Thyroid gland (tissue), 4 donors: ENCODE measurements around the gene HHLA2.
"Not testable (repeated sequence)": the region's sequence is repeated elsewhere in the genome, so short reads cannot be mapped to it uniquely, and the experiment has no call there.

Experiments
- POLR2A ChIP-seq, 2 donors: fragments of 450-650 bp; IDR thresholded peaks; one replicate each; pipeline ENCODE4 v1.6.1; 2017; ENCODE audit warnings: antibody characterized with exemption in 2 of 2, mild to moderate bottlenecking in 2 of 2, moderate library complexity in 1 of 2
- TF ChIP-seq, protein P1 (sequence below), 6 experiments: fragments of 200-600 bp in 3 of 6; fragments of 450-650 bp in 3 of 6; sonication (generic) in 3 of 6; IDR thresholded peaks; one replicate each; pipeline ENCODE4 v1.5.1; 2016 to 2019; ENCODE audit warnings: antibody characterized with exemption in 6 of 6, mild to moderate bottlenecking in 2 of 6, inconsistent platforms in 1 of 6, moderate library complexity in 1 of 6

DNA sequence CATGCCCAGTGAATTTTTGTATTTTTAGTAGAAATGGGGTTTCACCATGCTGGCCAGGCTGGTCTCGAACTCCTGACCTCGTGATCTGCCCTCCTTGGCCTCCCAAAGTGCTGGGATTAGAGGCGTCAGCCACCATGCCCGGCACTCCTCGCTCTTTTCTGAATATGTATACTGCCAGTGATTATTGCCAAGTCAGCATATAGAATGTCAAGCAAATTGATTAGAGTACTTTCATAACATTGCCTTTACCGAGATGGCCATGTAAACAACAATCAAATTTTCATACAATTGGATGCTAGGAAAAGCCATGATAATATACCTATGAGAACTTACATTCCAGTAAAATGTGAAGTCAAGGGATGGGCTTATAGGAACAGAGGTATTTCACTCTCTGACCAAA is 8.2 kb upstream of the HHLA2 start:
- TF ChIP-seq, protein P1, sequence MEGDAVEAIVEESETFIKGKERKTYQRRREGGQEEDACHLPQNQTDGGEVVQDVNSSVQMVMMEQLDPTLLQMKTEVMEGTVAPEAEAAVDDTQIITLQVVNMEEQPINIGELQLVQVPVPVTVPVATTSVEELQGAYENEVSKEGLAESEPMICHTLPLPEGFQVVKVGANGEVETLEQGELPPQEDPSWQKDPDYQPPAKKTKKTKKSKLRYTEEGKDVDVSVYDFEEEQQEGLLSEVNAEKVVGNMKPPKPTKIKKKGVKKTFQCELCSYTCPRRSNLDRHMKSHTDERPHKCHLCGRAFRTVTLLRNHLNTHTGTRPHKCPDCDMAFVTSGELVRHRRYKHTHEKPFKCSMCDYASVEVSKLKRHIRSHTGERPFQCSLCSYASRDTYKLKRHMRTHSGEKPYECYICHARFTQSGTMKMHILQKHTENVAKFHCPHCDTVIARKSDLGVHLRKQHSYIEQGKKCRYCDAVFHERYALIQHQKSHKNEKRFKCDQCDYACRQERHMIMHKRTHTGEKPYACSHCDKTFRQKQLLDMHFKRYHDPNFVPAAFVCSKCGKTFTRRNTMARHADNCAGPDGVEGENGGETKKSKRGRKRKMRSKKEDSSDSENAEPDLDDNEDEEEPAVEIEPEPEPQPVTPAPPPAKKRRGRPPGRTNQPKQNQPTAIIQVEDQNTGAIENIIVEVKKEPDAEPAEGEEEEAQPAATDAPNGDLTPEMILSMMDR (IDR thresholded peaks at IDR 0.05) = not testable (repeated sequence)
- not testable (repeated sequence) for TF ChIP-seq POLR2A (IDR thresholded peaks at IDR 0.05)
